T-helper 1 cell (primary cell): ENCODE results near the gene MEIKIN.
"Not testable (repeated sequence)": the region's sequence is repeated elsewhere in the genome, so short reads cannot be mapped to it uniquely, and the experiment has no call there.

Experiments
- DNase-seq, 5 donors: peaks; one replicate each; pipeline ENCODE4 v3.0.0-alpha.2; 2012 to 2020

MEIKIN gene

DNA sequence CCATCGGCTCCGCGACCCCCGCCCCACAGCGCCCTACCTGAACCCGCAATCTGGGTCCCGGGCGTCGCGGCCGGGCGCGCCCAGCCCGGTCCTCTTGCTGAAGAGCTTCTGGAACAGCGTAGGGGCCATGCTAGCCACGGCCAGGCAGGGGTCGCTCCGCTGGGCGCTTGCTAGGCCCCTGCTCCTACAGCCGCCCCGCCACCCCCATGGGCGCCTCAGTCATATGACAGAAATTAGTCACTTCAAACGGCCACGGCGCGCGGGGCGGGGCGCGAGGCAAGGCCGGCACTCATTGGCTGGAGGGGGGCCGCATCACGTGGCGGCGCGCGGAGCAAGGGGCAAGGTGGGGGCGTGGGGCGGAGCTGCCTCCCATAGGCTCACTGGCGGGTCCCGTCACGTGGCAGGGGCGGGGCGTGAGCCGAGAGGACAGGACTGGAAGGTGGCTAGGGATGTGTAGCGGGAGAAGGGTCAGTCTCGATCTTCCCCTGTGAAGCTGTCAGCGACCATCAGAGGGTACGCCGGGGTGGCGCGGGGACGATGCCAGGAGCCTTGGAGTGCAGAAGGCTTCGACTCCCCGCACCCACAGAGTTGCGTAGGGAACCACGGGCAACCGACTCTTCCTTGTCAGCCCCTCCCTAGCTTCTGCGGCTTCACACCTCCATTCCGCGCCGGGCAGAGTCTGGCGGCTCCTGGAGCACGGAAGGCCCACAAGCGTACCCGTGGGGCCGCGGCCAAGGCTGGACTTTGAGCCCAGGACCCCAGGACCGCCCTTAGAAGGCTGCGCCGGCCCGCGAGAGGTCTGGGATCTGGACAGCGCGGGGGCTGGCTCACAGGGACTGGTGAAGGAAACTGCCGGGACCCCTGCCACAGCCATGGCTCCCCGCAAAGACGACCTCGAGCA is 148.4 kb downstream of the MEIKIN start, which contains the start of gene FNIP1:
FNIP1 (minus strand) TSS at position 225 of the 901 bp plus-strand sequence; CDS start at position 129, 96 bp downstream.
- peak; percentile 97 to 98 (median 97) for DNase-seq

DNA sequence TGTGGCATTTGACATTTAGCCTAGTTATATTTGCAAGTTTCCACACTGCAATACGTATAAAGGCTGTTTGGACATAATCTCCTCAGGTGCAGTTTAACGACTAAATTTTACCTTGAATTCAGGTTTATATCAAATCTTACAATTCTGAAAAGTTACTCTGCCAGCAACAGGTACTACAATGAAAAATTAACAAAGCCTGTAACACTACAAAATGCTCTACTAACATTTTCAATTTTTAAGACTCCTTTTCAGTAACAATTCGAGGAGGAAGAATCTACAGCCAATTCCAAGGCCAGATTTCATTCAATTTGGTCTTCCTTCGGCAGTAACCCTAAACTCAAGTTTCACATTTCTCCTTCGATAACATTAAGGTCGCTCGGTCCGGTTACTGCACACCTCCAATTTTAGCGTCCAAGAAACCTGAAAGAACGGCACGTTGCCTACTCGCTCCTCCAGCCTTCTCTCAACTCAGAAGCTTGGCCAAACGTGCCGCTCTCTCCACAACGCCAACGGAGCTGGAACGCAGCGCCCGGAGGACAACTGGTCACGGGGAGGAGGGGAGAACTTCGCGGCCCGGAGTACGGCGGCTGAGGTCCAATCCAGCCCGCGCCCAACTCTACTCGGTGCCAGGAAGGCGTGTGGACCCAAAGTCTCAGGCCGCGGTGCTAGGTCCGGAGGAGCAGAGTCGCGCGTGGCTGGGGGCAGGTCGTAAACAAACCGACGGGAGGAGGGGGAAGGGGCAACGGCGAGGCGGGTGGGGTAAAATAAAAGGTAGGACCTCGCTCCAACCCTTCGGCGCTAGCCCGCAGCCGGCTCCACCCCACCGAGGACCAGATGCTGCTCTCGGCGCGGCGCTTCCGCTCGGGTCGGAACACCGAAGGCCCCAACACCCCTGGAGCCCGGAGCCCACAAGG is 149.3 kb downstream of the MEIKIN start:
- DNase-seq, result peak in 2 of 5 donors; percentile 20 to 31

DNA sequence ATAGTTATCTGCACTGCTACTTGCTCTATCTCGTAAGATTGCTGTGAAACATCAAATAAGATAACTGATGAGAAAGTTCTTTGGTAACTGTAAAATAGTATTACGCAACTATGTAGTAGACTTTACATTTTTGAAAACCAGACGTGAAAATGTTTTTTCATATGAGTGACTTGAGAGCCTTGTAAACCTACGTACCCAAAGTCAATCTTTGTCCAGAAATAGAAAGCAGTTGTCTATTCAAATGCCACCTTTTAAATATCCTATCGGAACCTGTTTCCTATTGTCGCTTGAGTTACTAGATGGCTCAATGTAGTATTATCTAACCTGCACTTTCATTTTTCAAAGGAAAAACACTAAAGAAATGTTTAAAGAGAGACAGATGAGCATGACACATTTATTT is 150.2 kb downstream of the MEIKIN start:
- no peak for DNase-seq

DNA sequence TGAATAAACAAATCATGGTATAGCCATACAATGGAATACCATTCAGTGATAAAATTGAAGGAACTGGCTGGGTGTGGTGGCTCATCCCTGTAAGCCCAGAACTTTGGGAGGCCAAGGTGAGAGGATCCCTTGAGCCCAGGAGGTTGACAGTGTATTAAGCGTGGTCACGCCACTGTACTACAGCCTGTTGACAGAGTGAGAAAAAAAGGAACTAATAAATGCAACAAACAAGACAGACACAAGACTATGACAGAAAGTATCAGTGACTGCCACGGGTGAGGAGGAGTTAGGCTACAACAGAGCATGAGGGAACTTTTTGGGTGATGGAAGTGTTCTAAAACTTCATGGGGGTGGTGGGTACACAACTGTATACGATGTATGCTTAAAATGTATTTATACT is 150.9 kb downstream of the MEIKIN start:
- DNase-seq, result no peak

DNA sequence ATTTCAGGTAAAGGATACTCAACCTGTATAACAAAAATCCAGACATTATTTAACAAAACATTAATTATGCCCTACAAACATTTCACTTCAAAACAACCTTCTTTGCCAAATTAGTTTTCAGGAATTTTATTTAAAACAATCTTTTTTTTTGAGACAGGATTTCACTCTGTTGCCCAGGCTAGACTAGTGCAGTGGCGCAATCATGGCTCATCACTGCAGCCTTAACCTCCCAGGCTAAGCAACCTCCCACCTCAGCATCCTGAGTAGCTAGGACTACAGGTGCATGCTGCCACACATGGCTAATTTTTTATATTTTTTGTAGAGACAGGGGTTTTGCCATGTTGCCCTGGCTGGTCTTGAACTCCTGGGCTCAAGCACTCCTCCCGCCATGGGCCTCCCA is 152.6 kb downstream of the MEIKIN start:
- DNase-seq, result no peak

DNA sequence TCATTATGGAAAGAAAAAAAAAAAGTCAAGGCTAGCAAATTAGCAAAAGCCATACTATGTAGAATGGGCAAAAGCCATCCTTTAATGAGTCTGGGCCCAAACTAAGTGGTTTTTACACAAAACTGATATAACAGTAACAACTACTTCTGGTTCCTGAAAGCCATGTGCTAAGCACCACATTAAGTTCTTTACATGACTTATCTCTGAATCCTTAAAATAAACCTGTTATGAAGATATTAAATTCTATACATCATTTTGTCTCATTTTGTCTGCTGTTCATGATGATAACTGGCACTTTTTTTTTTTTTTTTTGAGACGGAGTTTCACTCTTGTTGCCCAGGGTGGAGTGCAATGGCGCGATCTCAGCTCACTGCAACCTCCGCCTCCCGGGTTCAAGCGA is 153.6 kb downstream of the MEIKIN start:
- no peak for DNase-seq

DNA sequence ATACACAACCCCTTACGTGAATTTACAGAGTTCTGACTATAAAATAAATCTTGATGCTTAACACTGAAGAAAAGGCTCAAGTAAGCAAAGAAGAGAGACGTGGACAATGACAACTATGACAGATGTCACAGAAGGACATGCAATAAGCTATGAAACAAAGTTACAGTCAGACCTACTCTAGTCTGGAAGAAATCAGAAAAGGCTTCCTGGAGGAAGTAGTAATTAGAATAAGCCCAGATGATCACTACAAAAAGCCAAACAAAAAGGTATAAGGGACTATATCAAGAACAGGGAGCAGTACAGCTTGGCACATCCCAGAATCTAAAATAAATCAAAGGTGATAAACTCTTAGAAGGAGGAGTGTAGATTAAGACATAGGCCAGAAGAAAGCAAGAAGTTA is 154.9 kb downstream of the MEIKIN start:
- DNase-seq, result no peak

DNA sequence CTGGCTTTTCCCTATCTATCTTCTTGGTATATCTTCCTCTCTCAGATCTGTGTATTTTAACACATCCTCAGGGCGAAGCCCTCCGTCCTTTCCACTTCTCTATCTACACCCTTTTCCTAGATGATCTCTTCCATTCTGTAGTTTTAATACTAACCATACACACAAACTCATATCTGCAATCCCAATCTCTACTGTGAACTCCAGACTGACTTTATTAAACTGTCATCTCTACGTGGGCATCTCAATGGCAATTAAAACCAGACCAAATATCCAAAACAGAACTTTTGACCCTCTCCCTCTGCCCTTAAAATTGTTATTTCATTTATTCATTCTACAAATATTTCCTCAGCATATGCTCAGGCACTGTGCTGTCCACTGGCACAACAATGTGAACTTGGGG is 155.7 kb downstream of the MEIKIN start:
- no peak for DNase-seq

DNA sequence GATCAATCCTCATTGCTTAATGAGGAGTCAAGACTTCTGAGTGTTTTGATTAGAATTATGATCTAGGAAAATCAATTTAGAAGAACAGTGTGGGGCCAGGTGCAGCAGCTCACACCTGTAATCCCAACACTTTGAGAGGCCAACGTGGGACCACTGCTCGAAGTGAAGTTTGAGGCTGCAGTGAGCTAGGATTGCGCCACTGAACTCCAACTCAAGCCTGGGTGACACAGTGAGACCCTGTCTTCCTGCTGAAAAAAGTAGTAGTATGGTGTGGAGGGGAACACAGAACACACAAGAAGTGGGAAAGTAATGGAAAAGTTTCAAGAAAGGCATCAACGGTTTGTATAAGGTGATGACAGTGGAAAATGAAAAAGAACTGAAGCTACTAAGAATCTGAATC is 157.7 kb downstream of the MEIKIN start:
- no peak for DNase-seq

DNA sequence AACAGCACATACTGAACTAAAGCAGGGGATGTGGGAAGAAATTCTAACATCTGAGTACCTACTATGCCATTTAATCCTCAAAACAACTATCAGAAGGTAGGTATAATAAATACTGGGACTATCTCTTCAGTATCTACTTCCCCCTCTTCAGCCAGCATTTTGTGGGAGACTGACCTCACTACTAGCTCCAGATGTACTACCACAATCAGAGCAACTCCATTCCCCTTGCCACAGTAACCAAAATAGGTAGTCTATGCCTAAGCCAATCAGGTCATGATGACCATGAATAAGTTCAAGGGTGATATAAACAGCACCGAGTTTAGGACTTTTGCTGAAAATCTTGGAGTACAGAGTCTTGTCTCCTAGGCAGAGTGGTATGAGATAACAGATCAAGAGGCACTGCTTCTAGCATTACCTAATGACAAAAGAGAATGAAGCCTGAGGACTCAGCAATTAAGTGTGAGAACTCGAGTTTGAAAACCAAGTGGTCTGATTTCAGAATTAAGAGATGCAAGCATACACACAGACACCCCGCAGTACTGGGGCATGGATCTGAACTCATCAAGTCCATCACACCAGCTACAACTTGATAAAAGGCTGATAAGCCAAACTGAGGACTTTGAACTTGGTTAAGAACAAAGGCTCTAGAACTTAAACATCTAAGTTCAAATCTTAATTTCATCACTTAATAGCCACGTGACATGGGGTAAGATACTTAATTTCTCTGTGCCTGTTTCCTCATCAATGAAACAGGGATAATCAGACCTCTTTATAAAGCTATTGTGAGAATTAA is 158.4 kb downstream of the MEIKIN start:
- no peak for DNase-seq

DNA sequence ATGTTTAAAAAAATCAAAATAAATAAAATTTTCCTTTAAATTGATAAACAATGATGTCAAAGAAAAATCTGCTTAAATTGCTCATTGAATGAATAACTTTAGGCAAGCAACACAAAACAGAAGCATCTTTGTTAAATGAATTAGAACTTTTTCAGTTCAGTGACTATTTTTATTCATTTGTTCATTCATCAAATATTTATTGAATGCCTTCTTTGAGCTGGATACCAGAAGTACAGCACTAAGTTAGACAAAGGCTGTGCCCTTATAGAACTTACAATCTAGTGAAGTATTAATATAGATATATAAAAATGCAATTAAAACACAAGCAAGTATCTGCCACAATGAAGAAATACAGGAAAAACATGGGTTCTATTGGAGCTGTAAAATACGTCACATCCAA is 159.4 kb downstream of the MEIKIN start:
- no peak for DNase-seq

DNA sequence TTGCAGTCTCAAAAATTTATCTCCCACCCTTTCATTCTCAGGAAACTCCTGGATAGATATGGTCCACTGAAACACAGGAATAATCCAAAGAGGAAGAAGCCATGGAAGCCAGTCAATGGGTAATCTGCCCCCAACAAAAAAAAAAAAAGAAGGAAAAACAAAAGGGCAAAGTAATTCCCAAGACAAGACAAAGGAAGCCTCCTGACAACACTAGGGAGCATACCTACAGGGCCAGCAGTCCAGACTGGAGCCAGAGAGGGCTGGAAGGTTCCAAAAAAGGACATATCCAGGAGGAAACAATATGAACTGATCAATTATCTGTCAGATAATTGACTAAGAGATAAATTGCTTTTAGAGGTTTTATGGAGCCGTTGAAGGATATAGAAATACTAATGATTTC is 161.6 kb downstream of the MEIKIN start:
- DNase-seq, result no peak

DNA sequence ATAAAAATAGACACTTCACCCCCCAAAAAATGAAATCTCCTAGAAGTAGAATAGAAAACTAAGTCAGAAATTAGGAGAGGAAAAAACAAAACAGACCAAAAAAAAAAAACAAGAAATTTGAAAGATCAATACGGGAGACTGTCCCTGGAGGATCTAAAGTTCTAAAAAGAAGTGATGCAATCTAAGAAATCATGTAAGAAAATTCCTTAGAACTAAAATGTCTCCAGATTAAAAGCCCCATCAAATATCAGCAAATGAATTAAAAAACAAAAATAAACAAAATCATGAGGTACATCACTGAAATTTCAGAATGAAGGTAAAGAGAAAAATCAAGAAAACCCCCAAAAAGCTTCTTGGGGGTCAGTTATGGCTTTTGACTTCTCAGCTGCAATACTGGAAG is 162.1 kb downstream of the MEIKIN start:
- DNase-seq, result no peak

DNA sequence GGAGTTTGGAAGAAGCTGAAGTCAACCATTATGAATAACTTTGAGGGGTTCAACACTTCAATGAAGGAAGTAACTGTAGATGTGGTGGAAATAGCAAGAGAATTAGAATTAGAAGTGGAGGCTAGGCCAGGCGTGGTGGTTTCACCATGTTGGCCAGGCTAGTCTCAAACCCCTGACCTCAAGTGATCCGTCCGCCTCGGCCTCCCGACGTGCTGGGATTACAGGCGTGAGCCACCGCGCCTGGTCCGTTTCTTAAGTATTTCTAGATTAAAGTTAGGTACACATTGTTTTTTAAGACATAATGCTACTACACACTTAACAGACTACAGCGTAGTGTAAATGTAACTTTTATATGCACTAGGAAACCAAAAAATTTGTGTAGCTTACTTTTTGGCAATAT is 162.7 kb downstream of the MEIKIN start:
- no peak for DNase-seq

DNA sequence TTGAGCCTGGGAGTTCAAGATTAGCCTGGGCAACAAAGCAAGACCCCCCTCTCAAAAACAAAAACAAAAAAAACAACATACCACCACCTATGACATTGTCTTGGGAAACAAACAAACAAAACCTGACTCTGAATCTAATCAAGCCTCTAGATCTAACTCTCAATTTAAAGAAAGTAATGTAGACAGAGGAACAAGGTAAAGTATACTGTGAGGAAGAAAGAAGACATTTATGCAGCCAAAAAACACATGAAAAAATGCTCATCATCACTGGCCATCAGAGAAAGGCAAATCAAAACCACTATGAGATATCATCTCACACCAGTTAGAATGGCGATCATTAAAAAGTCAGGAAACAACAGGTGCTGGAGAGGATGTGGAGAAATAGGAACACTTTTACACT is 167.3 kb downstream of the MEIKIN start:
- not testable (repeated sequence) for DNase-seq

DNA sequence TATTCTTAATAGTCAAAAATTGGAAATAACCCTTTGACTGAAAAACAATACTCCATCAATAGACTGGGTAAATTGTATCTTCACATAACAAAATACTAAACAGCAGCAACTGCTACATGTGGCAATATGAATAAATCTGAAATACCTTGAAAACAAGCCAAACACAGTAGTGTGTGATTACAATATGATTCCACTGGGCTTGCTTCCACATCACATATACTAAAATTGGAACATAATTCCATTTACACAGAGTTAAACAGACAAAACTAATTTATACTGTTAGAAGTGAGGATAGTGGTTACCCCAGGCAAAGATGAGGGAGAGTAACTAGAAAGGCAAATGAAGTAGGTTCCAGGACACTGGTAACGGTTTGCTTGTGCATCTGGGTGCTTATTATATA is 169.0 kb downstream of the MEIKIN start:
- no peak for DNase-seq

DNA sequence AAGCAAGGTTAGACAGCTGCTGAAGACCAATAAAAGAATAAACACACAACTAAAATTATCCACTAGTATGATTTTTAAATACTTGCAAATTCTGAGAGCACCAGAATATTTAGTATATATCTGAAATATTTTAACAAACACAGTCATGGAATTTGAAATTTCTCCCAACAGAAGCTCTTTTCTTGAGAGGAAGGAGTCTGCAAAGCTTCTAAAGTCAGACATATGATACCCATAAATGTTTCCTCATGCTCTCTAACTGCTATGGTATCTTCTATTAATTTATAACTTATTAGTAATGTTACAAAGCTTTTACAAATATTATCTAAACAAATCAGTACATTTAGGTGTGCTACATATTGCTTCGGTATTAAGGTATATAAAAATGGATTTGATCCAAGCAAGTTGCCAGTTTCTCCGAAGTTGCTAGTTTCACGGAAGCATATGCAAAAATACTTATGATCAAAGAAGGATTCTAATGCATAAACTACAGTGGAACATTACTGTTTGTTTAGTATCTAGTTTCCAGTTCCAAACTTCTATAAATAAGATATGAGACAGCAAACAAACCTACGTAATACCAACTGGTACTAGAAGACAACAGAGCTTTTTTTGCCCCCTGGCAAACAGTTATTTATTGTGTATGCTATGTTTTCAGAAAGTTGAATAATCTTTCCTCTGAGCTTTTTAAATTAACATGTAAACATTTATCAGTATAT is 170.7 kb downstream of the MEIKIN start:
- no peak for DNase-seq

DNA sequence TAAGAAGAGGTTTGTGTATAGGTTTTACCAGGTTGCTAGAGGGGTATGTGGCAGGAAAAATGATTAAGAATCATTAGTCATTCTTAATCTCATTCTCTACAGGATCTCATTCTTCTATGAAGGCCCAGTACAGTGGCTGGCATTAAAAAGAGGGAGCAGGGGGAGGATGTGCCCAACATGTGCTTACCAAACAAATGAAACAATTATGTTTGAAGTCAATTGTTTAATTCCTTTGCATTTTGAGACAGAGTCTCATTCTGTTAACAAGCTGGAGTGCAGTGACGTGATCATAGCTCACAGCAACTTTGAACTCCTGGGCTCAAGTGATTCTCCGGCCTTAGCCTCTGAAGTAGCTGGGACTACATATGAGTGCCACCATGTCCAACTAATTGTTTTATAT is 171.7 kb downstream of the MEIKIN start:
- DNase-seq, result no peak

DNA sequence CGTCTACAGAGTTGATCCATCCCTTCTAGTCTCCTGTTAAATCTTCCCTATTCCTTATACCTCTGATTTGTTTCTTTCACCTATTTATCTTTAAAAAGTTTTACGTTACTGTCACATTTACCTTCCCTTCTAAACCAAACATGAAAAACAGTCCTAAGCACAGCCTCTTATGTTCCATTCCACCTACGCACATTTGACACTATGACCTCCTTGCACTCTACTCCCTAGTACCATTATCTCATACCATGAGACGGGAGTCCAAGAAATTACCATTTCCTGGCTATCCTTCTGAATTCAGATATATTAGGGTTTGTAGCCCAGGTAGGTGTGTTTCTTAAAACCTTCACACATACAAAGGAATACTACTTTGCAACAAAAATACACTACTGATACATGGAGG is 173.8 kb downstream of the MEIKIN start:
- no peak for DNase-seq

DNA sequence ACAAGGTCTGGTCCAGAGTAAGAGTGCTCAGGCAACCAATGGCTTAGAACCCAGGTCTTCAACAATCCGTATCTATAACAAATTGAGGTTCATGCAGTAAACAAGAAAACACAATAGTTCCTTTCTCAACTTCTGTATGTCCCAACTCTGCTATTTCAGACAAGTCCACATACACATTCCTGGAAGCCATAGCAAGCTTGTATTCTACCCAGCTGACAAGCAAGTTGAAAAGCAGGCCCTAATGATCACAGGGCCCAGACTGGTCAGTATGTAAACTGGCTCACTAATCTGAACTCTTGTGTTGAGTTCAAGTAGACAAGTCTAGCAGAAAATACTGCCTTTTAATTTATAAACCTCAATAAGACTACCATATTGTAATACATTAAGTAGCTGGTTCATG is 175.5 kb downstream of the MEIKIN start:
- DNase-seq, result no peak

DNA sequence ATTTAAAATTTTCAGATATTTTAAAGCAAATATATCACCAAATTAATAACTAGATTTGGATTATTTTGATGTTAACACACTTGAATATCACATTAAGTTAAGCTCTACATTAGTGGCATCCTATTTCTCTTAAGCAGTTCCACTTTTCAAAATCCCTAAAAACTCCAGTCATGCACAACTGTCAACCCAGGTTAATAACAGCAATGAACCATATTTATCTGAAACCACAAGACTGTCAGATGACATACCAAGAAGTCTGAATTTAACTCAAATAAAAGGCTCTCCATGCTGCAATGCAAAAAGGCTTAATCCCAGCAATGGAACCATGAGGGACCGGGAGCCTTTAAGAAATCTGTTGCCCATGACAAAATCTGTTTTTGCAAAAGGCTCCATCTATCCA is 176.1 kb downstream of the MEIKIN start:
- DNase-seq, result no peak

DNA sequence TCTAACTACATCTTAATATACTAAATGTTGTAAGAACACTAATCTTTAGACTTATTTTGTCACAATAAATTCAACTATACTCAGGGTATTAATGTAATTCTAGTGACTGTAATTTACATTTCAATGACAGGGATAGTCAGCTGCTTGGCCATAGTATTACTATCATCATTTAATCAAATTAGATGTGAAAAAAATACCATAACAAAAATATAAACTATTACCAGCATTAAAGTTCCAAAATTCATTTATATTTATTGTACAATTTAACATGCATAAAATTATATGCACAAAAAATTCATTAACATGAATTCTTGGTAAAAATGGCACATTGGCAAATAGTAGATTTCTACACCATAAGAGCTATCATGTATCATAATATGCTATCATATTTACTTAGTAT is 177.6 kb downstream of the MEIKIN start:
- no peak for DNase-seq
